HUDEP-2 (cell line): ENCODE measurements around the gene GTF2IRD1.
"Not testable (repeated sequence)": the region's sequence is repeated elsewhere in the genome, so short reads cannot be mapped to it uniquely, and the experiment has no call there.

Experiments
- DNase-seq, 76 experiments: peaks; one replicate each; lab custom pipeline; 2025; ENCODE audit not compliant: unreplicated experiment in 76 of 76; lab: John Stamatoyannopoulos, UW

GTF2IRD1 gene

DNA sequence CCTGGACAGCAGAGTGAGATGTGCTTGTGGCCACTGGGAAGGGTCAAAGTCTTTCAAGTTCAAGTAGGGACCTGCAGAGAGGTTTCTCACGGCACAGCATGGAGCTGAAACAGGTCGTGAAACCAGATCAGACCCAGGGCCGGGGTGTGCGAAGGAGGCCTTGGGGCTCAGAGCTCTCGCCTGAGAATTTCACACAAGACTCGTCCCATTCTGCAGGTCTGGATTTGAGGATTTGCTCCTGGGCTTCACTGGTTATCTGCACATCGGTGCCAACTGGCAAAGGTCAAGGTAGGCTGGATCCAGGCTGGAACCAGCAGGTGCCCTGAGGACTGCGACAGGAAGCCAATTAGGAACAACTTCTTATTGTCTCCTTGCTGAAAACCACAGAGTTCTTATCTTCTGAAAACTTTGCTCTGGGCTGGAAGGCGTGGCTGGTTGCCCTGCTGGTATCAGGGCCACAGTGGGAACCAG, 179.8 kb downstream of the GTF2IRD1 start:
- peak in 66 of 76 experiments; percentile 8 to 71 (median 39) for DNase-seq

GRCh38 chr7:74637745-74638144, 184.0 kb downstream of the GTF2IRD1 start:
- DNase-seq, result no peak

- peak in 70 of 76 experiments; percentile 6 to 79 (median 46) for DNase-seq
Observed at GRCh38 chr7:74650055-74650454, 196.3 kb downstream of the GTF2IRD1 start.

DNA sequence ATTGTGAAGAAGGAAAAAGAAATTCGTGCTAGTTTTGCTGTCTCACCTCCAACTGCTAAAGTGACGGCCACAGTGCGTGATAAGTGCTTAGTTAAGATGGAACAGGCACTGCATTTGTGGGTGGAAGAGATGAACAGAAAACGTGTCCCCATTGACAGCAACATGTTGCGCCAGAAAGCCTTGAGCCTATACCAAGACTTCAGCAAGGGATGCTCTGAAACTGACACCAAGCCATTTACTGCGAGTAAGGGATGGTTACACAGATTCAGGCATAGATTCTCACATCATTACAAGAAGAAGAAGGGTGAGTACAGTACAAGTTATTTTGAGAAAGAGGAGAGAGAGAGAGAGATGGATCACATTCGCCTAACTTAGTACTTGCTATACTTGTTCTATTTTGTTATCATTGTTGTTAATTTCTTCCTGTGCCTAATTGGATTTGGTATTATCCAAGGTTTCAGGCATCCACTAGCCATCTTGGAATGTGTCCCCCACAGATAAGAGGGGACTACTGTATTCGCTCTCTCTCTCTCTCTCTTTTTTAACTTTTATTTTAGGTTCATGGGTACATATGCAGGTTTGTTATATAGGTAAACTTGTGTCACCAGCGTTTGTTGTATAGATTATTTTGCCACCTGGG, 196.9 kb downstream of the GTF2IRD1 start:
- peak in 3 of 76 experiments; percentile 12 to 36 (median 18) for DNase-seq

- not testable (repeated sequence) for DNase-seq
Observed at GRCh38 chr7:74651133-74651504, 197.4 kb downstream of the GTF2IRD1 start.
